Measurements from ENCODE around the gene PARK7.
"Not testable (repeated sequence)": the region's sequence is repeated elsewhere in the genome, so short reads cannot be mapped to it uniquely, and the experiment has no call there.

DNA sequence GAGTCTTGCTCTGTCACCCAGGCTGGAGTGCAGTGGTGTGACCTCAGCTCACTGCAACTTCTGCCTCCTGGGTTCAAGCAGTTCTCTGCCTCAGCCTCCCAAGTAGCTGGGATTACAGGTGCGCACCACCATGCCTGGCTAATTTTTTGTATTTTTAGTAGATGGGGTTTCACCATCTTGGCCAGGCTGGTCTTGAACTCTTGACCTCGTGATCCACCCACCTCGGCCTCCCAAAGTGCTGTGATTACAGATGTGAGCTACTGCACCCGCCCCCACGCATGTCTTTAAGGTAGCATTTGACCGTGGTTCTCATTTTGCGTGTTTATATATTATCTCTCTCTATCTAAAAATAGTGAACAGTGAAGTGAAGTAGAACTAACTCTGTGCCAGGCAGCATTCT is 2.3 kb downstream of the PARK7 start:
- TF ChIP-seq CTCF, POLR2A (IDR thresholded peaks at IDR 0.05): not testable (repeated sequence)
